Measurements from ENCODE around the gene AXIN2. TPM values are rescaled to one million over a fixed set of nuclear protein-coding genes. Genes with fewer than 3 reads are reported as not detected.

The AXIN2 gene
- total RNA-seq, 1 donor from 2014 or later, result 17.9 TPM

DNA sequence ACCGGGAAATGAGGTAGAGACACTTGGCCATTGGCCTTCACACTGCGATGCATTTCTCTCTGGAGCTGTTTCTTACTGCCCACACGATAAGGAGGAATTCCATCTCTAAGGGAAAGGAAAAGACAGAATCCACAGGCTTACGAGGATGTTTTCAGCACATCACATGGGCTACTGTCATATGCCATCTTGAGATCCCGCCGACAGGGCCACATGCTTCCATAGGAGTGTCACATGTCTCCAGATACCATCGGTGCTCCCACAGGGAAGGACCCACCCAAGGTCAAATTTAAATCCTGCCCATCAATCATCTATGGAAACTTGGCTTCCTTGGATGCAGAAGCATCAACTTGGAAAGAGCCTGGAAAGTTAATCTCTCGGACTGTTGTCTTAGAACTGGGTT, 20.0 kb downstream of the AXIN2 start:
- peaks cover 31% of the 10 kb centered on the region for H3K4me1 ChIP-seq

DNA sequence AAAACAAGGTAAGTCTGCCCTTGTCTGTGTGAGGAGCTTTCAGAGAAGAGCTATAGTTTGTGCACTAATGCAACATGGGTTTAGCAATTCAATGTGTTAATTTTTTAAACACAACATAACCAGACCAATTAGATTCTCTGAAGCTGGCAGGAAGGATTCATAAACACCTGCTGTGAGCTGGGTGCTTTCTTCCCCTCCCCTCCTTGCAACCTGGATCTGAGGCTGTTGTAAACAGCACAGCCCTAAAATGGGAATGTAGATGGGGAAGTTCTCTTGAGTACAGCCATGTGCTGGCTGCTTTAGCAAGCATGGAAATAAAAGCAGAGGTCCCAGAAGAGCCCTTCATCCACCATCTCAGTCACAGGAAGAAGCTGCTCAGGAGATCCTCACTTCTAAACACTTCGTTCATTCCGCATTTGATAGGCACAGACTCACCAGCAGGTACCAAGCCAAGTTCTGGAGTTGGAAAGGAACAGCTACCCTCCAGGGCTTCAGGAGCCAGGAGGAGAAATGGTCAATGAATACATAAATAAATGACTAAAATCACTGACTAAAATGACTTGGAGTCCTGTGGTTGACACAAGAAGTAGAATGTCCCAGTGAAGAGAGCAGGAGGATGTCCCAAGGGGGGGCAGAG, 21.7 kb downstream of the AXIN2 start:
- Histone ChIP-seq H3K27ac (no peak overlapping the region), H3K9me3 (no peaks in the 10 kb centered on the region), H3K36me3 (peaks cover 0 to 46% of the 10 kb centered on the region in 2 donors), H3K4me3 (no peak overlapping the region), H3K4me1 (peaks cover 19% of the 10 kb centered on the region), H3K27me3 (no peaks in the 10 kb centered on the region)
- DNase-seq (ENCODE audit: extremely low spot score in 2 of 2), result no peak
- TF ChIP-seq POLR2A (IDR thresholded peaks at IDR 0.05), result no peak
- TF ChIP-seq, protein P1, sequence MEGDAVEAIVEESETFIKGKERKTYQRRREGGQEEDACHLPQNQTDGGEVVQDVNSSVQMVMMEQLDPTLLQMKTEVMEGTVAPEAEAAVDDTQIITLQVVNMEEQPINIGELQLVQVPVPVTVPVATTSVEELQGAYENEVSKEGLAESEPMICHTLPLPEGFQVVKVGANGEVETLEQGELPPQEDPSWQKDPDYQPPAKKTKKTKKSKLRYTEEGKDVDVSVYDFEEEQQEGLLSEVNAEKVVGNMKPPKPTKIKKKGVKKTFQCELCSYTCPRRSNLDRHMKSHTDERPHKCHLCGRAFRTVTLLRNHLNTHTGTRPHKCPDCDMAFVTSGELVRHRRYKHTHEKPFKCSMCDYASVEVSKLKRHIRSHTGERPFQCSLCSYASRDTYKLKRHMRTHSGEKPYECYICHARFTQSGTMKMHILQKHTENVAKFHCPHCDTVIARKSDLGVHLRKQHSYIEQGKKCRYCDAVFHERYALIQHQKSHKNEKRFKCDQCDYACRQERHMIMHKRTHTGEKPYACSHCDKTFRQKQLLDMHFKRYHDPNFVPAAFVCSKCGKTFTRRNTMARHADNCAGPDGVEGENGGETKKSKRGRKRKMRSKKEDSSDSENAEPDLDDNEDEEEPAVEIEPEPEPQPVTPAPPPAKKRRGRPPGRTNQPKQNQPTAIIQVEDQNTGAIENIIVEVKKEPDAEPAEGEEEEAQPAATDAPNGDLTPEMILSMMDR (IDR thresholded peaks at IDR 0.05), result no peak
- no peak for TF ChIP-seq POLR2AphosphoS5 (IDR thresholded peaks at IDR 0.05; ENCODE audit: insufficient read depth in 1 of 2, low read depth in 1 of 2)
- intact Hi-C loops (cut with DNase I), result no loop called here

More for the DNA sequence above, 20.0 kb downstream of the AXIN2 start:
- intact Hi-C loops (cut with DNase I), result no loop called here
- Histone ChIP-seq H3K27ac (no peak overlapping the region), H3K27me3 (no peaks in the 10 kb centered on the region), H3K9me3 (no peaks in the 10 kb centered on the region), H3K36me3 (peaks cover 0 to 30% of the 10 kb centered on the region in 2 donors), H3K4me3 (no peak overlapping the region)
- TF ChIP-seq, protein P1 (IDR thresholded peaks at IDR 0.05), result no peak
- TF ChIP-seq POLR2AphosphoS5 (IDR thresholded peaks at IDR 0.05; ENCODE audit: insufficient read depth in 1 of 2, low read depth in 1 of 2), result no peak
- no peak for TF ChIP-seq POLR2A (IDR thresholded peaks at IDR 0.05)
- no peak for DNase-seq (ENCODE audit: extremely low spot score in 2 of 2)

DNA sequence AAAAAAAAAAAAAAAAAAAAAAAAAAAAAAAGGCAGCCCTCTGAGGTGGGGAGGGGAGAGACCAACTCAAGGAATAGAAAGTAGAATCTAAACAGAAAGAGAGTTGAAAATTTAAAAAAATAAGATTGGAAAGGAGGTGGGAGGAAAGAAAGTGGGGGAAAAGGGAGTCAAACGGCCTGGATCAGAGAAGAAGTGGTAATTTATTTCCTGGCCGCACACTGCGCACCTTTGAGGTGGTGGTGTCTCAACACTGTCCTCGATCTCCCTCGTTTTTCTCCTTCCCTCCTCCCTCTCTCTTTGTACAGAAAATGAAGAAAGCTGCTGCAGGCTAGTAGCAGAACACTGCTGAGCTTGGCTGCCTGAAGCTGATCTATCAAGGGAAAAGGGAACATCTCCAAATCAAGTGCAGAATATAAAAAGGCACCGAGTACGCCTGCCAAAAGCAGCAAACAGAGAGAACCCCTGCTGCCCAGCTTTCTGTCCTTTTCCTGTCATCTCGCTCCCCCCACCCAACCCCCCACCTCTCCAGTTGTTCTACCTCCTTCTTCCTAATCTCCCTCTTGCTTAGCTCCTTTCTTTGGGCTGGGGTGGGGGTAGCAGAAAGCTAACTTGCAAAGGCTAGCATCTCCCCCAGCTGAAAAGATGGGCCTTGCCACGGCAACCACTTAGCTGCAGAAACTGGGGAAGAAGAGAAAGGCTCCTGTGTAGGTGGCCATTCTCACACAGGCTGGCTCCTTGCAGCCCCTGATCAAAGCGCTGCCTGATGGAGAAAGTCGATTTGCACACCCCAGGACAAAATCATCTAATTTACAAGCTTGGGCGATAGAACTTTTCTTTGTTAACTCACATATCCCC, 22.5 kb downstream of the AXIN2 start:
- Histone ChIP-seq H3K4me3 (no peak overlapping the region), H3K4me1 (peaks cover 26% of the 10 kb centered on the region), H3K27me3 (no peaks in the 10 kb centered on the region), H3K27ac (no peak overlapping the region), H3K9me3 (no peaks in the 10 kb centered on the region), H3K36me3 (peaks cover 0 to 53% of the 10 kb centered on the region in 2 donors)
- TF ChIP-seq, protein P1 (IDR thresholded peaks at IDR 0.05), result no peak
- DNase-seq (ENCODE audit: extremely low spot score in 2 of 2), result no peak
- intact Hi-C loops (cut with DNase I), result no loop called here

DNA sequence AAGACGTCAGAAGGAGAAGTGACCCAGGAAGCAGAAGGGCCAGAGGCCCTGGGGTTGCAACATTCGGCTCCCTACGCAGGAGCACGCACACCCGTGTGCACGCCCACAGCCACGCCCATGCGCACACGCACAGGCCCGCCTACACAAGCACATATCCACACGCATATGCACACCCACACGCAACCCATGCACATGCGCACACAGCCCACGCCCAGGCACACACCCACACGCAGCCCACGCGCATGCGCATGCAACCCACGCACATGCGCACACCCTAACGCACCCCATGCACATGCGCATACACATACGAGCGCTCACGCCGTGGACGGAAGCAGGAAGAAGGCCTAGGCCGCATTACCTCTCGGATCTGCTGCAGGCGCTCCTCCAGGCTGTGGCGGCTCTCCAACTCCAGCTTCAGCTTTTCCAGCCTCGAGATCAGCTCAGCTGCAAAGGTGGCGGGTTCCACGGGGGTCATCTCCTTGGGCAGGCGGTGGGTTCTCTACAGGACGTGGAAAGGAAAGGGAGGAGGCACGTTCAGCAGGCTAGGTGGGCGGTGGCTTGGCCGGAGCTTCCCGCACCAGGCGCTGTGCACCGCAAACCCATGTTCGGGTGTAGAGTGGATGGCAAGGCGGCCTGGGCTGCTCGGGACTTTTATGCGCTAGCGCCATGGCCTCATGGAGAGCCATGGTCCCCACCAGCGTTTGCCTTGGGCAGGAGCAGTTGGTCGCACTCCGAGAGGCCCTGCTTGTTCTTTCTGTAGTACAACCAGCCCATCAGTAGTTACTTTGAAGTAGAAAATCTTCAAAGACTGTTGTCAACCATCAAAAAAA, 23.4 kb downstream of the AXIN2 start:
- no peaks in the 10 kb centered on the region for H3K27me3 ChIP-seq
- no peak for DNase-seq (ENCODE audit: extremely low spot score in 2 of 2)
- H3K4me1 ChIP-seq, result peaks cover 26% of the 10 kb centered on the region
- no peaks in the 10 kb centered on the region for H3K9me3 ChIP-seq
- H3K27ac ChIP-seq, result no peak overlapping the region
- intact Hi-C loops (cut with DNase I), result no loop called here
- peaks cover 0 to 61% of the 10 kb centered on the region in 2 donors for H3K36me3 ChIP-seq
- no peak overlapping the region for H3K4me3 ChIP-seq
- TF ChIP-seq POLR2AphosphoS5 (IDR thresholded peaks at IDR 0.05; ENCODE audit: insufficient read depth in 1 of 2, low read depth in 1 of 2) (no peak), POLR2A (IDR thresholded peaks at IDR 0.05) (no peak)
- TF ChIP-seq, protein P1 (IDR thresholded peaks at IDR 0.05), result no peak

Data from vagina (tissue), 2 donors.